Aorta (tissue), 5 donors: ENCODE data around the gene FOXI1. TPM values are rescaled to one million over a fixed set of nuclear protein-coding genes. Genes with fewer than 3 reads are reported as not detected.

Experiments used
- ATAC-seq: fragments of 200-7000 bp; cut with Tn5 transposase; one replicate; pipeline ENCODE4 v1.9.1; 2022; ENCODE audit warnings: moderate library complexity; ENCODE audit not compliant: low FRiP score
- DNase-seq, 2 donors: peaks; one replicate each; pipeline ENCODE4 v3.0.0-alpha.2; 2020
- H3K27ac ChIP-seq, 2 donors: one replicate each; pipeline ENCODE4 v1.5.1; 2013; ENCODE audit warnings: low read length in 2 of 2, mild to moderate bottlenecking in 2 of 2, moderate library complexity in 2 of 2, control low read depth in 1 of 2, inconsistent platforms in 1 of 2, low read depth in 1 of 2
- H3K27me3 ChIP-seq, 2 donors: one replicate each; pipeline ENCODE4 v1.6.1; 2013; ENCODE audit warnings: control low read depth in 1 of 2, low read length in 1 of 2, mild to moderate bottlenecking in 1 of 2, moderate library complexity in 1 of 2; ENCODE audit not compliant: insufficient read depth in 2 of 2, control insufficient read depth in 1 of 2
- H3K36me3 ChIP-seq, 2 donors: one replicate each; pipeline ENCODE4 v1.6.1; 2013; ENCODE audit warnings: control low read depth in 1 of 2, low read length in 1 of 2, mild to moderate bottlenecking in 1 of 2; ENCODE audit not compliant: insufficient read depth in 2 of 2, control insufficient read depth in 1 of 2
- H3K4me1 ChIP-seq, 2 donors: one replicate each; pipeline ENCODE4 v1.6.1; 2013; ENCODE audit warnings: low read length in 2 of 2, control low read depth in 1 of 2, mild to moderate bottlenecking in 1 of 2, moderate library complexity in 1 of 2; ENCODE audit not compliant: insufficient read depth in 2 of 2, control insufficient read depth in 1 of 2
- H3K4me3 ChIP-seq, 2 donors: one replicate each; pipeline ENCODE4 v1.5.1; 2013; ENCODE audit warnings: low read length in 2 of 2, control low read depth in 1 of 2, mild to moderate bottlenecking in 1 of 2
- H3K9me3 ChIP-seq: one replicate; pipeline ENCODE4 v1.6.1; 2013; ENCODE audit warnings: mild to moderate bottlenecking, low read length; ENCODE audit not compliant: control insufficient read depth
- WGBS, 2 donors: extraction: QIAGEN DNeasy Blood & Tissue Kit; methylation state at CpG; one replicate each; pipeline ENCODE4 v1.1.7; 2013; 5-methylcytosine and 5-hydroxymethylcytosine counted together
- intact Hi-C, 2 donors: fragments of 100-400 bp; cut with DNase I; formaldehyde crosslinking; loops; one replicate each; pipeline versions ENCODE4 v1.14.2 to v1.15.0; 2022
- polyA plus RNA-seq, 2 donors: library from polyadenylated mRNA; stranded (reverse); fragments of 200-250 nt; gene quantifications; one replicate each; pipeline ENCODE4 v1.2.3, GENCODE V29; 2013
- total RNA-seq, 2 donors: library from RNA; stranded (reverse); fragmentation: NEBNext Ultra II Directional; extraction: Animal tissue kit (Norgen Biotek cat#: 25700); gene quantifications; one replicate each; pipeline ENCODE4 v1.2.1, GENCODE V29; 2021
- donor health status: healthy with polysubstance abuse.
- donor health status: Bipolar disorder and iron deficiency.
- donor health status: DM: no; HTN: no; CAD: no.
- donor health status: DM: no; HTN: no; CAD: no.
- donor health status: DM: yes; HTN: yes; CAD: no.

FOXI1 gene
- total and polyA plus RNA-seq, 4 donors: not detected

- no peak for ATAC-seq
- Histone ChIP-seq H3K9me3 (peaks cover 1% of the 10 kb centered on the region), H3K27me3 (peaks cover 0 to 2% of the 10 kb centered on the region in 2 donors), H3K4me1 (no peaks in the 10 kb centered on the region), H3K27ac (no peak overlapping the region), H3K36me3 (no peaks in the 10 kb centered on the region), H3K4me3 (no peak overlapping the region)
- DNase-seq: no peak
- 72 to 75% methylated on average over 3 of the region's 3 CpGs for WGBS, 2 donors
- intact Hi-C loops: no loop called here
These were observed 25.5 kb downstream of the FOXI1 start for GRCh38 chr5:170131235-170131634.

- WGBS, 2 donors: 69% methylated on average over 4 of the region's 4 CpGs
- ATAC-seq (no peak), DNase-seq (no peak)
- Histone ChIP-seq H3K4me1 (no peaks in the 10 kb centered on the region), H3K27me3 (peaks cover 0 to 2% of the 10 kb centered on the region in 2 donors), H3K27ac (no peak overlapping the region), H3K9me3 (peaks cover 1% of the 10 kb centered on the region), H3K36me3 (no peaks in the 10 kb centered on the region), H3K4me3 (no peak overlapping the region)
- intact Hi-C loops: no loop called here
These were observed 26.7 kb downstream of the FOXI1 start for GRCh38 chr5:170132269-170132975.

- no peak overlapping the region for H3K27ac ChIP-seq
- peaks cover 0 to 2% of the 10 kb centered on the region in 2 donors for H3K27me3 ChIP-seq
- 83 to 85% methylated on average over 3 of the region's 3 CpGs for WGBS, 2 donors
- peaks cover 1% of the 10 kb centered on the region for H3K9me3 ChIP-seq
- ATAC-seq (no peak), DNase-seq (no peak)
- no peaks in the 10 kb centered on the region for H3K36me3 ChIP-seq
- no peaks in the 10 kb centered on the region for H3K4me1 ChIP-seq
- intact Hi-C loops: no loop called here
- H3K4me3 ChIP-seq: no peak overlapping the region
These were observed 27.3 kb downstream of the FOXI1 start for GRCh38 chr5:170132976-170133448.

GRCh38 chr5:170135796-170136490, 30.2 kb downstream of the FOXI1 start:
- peaks cover 0 to 2% of the 10 kb centered on the region in 2 donors for H3K27me3 ChIP-seq
- DNase-seq (no peak), ATAC-seq (no peak)
- H3K9me3 ChIP-seq: peaks cover 1% of the 10 kb centered on the region
- no peaks in the 10 kb centered on the region for H3K36me3 ChIP-seq
- H3K27ac ChIP-seq: no peak overlapping the region
- no peak overlapping the region for H3K4me3 ChIP-seq
- no peaks in the 10 kb centered on the region for H3K4me1 ChIP-seq
- WGBS, 2 donors: 63 to 67% methylated on average over 4 of the region's 4 CpGs
- intact Hi-C loops: no loop called here

- no peak overlapping the region for H3K4me3 ChIP-seq
- DNase-seq (no peak), ATAC-seq (no peak)
- H3K27ac ChIP-seq: no peak overlapping the region
- H3K27me3 ChIP-seq: peaks cover 0 to 2% of the 10 kb centered on the region in 2 donors
- 90 to 94% methylated on average over 3 of the region's 3 CpGs for WGBS, 2 donors
- intact Hi-C loops: no loop called here
- H3K36me3 ChIP-seq: no peaks in the 10 kb centered on the region
- no peaks in the 10 kb centered on the region for H3K9me3 ChIP-seq
- no peaks in the 10 kb centered on the region for H3K4me1 ChIP-seq
These were observed 30.8 kb downstream of the FOXI1 start for GRCh38 chr5:170136506-170136905.

GRCh38 chr5:170137694-170138214, 32.1 kb downstream of the FOXI1 start:
- ATAC-seq: no peak
- intact Hi-C loops: no loop called here
- no peaks in the 10 kb centered on the region for H3K9me3 ChIP-seq
- no peak overlapping the region for H3K27ac ChIP-seq
- peaks cover 0 to 2% of the 10 kb centered on the region in 2 donors for H3K27me3 ChIP-seq
- no peak for DNase-seq
- H3K4me3 ChIP-seq: no peak overlapping the region
- no peaks in the 10 kb centered on the region for H3K4me1 ChIP-seq
- H3K36me3 ChIP-seq: no peaks in the 10 kb centered on the region
- 91 to 94% methylated on average over 2 of the region's 2 CpGs for WGBS, 2 donors

GRCh38 chr5:170138273-170138672, 32.6 kb downstream of the FOXI1 start:
- DNase-seq: no peak
- Histone ChIP-seq H3K4me3 (no peak overlapping the region), H3K9me3 (no peaks in the 10 kb centered on the region), H3K36me3 (no peaks in the 10 kb centered on the region), H3K27ac (no peak overlapping the region), H3K27me3 (peaks cover 0 to 2% of the 10 kb centered on the region in 2 donors), H3K4me1 (no peaks in the 10 kb centered on the region)
- ATAC-seq: no peak
- WGBS, 2 donors: 90 to 94% methylated on average over 4 of the region's 4 CpGs
- intact Hi-C loops: no loop called here

GRCh38 chr5:170139786-170140335, 34.2 kb downstream of the FOXI1 start:
- no peaks in the 10 kb centered on the region for H3K36me3 ChIP-seq
- intact Hi-C loops: no loop called here
- no peaks in the 10 kb centered on the region for H3K4me1 ChIP-seq
- WGBS, 2 donors: 86 to 89% methylated on average over 9 of the region's 9 CpGs
- no peak overlapping the region for H3K27ac ChIP-seq
- no peaks in the 10 kb centered on the region for H3K9me3 ChIP-seq
- H3K4me3 ChIP-seq: no peak overlapping the region
- ATAC-seq (no peak), DNase-seq (no peak)
- H3K27me3 ChIP-seq: no peaks in the 10 kb centered on the region
